Thyroid gland (tissue), 4 donors: ENCODE measurements around the gene DACH1. TPM values are rescaled to one million over a fixed set of nuclear protein-coding genes. Genes with fewer than 3 reads are reported as not detected.

Source experiments
- DNase-seq, 2 donors: peaks; one replicate each; pipeline ENCODE4 v3.0.0-alpha.2; 2019
- H3K27ac ChIP-seq, 3 donors: fragments of 200-600 bp; sonication (generic); 1 replicate in 2 of 3; 2 replicates in 1 of 3; pipeline ENCODE4 v1.5.1; 2016 to 2019; ENCODE audit warnings: mild to moderate bottlenecking in 1 of 3, moderate library complexity in 1 of 3
- H3K27me3 ChIP-seq: fragments of 200-600 bp; sonication (generic); one replicate; pipeline ENCODE4 v1.5.1; 2019
- H3K36me3 ChIP-seq, 2 donors: fragments of 200-600 bp; sonication (generic); one replicate each; pipeline ENCODE4 v1.5.1; 2016 to 2019
- H3K4me1 ChIP-seq, 2 donors: fragments of 200-600 bp; sonication (generic); one replicate each; pipeline ENCODE4 v1.5.1; 2017 to 2019
- H3K4me3 ChIP-seq, 3 donors: fragments of 200-600 bp; sonication (generic); replicated peaks in 1 of 3; 1 replicate in 2 of 3; 2 replicates in 1 of 3; pipeline ENCODE4 v1.5.1; 2016; ENCODE audit warnings: mild to moderate bottlenecking in 1 of 3
- H3K9me3 ChIP-seq: fragments of 200-600 bp; sonication (generic); one replicate; pipeline ENCODE4 v1.5.1; 2017
- POLR2A ChIP-seq, 2 donors: fragments of 450-650 bp; IDR thresholded peaks; one replicate each; pipeline ENCODE4 v1.6.1; 2017; ENCODE audit warnings: antibody characterized with exemption in 2 of 2, mild to moderate bottlenecking in 2 of 2, moderate library complexity in 1 of 2
- WGBS, 2 donors: methylation state at CpG; one replicate each; pipeline ENCODE4 v1.1.5; 2017; 5-methylcytosine and 5-hydroxymethylcytosine counted together
- intact Hi-C: fragments of 100-400 bp; cut with DNase I; formaldehyde crosslinking; loops from one replicate; pipeline ENCODE4 v1.15.1; 2023
- total RNA-seq, 4 donors: library from RNA; depleted of rRNA; stranded (reverse); fragments of >200 nt; gene quantifications; one replicate each; pipeline ENCODE4 v1.2.3, GENCODE V29; 2016
- TF ChIP-seq, protein P1 (sequence below), 6 experiments: fragments of 200-600 bp in 3 of 6; fragments of 450-650 bp in 3 of 6; sonication (generic) in 3 of 6; IDR thresholded peaks; one replicate each; pipeline ENCODE4 v1.5.1; 2016 to 2019; ENCODE audit warnings: antibody characterized with exemption in 6 of 6, mild to moderate bottlenecking in 2 of 6, inconsistent platforms in 1 of 6, moderate library complexity in 1 of 6

DACH1 gene
- total RNA-seq, 4 donors from 2014 or later = 0.33 to 0.49 (median 0.33) TPM; not detected in 1

DNA sequence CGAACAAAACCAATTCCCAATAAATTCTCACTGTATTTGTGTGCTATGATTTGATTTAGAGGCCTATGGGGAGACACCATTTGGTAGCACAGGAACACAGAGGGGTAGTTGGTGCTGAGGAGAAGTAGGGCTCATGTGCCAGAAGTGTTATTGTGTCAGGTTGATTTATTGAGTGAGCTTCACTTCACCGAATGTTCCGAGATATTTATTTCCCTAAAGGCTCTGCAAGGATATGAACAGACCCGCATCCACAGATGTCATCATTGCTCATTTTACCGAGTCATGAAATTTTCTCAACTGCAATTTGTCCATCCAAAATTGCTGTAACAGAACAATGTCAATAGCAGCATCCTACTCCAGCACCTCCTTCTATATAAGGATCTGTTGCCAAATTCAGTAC is 69.5 kb downstream of the DACH1 start:
- Histone ChIP-seq H3K4me1 (no peaks in the 10 kb centered on the region), H3K36me3 (no peaks in the 10 kb centered on the region), H3K27ac (no peak overlapping the region), H3K9me3 (no peaks in the 10 kb centered on the region), H3K27me3 (no peaks in the 10 kb centered on the region), H3K4me3 (no peak overlapping the region)
- no peak for DNase-seq
- TF ChIP-seq, protein P1, sequence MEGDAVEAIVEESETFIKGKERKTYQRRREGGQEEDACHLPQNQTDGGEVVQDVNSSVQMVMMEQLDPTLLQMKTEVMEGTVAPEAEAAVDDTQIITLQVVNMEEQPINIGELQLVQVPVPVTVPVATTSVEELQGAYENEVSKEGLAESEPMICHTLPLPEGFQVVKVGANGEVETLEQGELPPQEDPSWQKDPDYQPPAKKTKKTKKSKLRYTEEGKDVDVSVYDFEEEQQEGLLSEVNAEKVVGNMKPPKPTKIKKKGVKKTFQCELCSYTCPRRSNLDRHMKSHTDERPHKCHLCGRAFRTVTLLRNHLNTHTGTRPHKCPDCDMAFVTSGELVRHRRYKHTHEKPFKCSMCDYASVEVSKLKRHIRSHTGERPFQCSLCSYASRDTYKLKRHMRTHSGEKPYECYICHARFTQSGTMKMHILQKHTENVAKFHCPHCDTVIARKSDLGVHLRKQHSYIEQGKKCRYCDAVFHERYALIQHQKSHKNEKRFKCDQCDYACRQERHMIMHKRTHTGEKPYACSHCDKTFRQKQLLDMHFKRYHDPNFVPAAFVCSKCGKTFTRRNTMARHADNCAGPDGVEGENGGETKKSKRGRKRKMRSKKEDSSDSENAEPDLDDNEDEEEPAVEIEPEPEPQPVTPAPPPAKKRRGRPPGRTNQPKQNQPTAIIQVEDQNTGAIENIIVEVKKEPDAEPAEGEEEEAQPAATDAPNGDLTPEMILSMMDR (IDR thresholded peaks at IDR 0.05) = no peak
- no peak for TF ChIP-seq POLR2A (IDR thresholded peaks at IDR 0.05)
- 66 to 79% methylated on average over 5 of the region's 5 CpGs for WGBS, 2 donors
- intact Hi-C loops = no loop called here

- intact Hi-C loops = no loop called here
- WGBS, 2 donors = 67 to 70% methylated on average over 5 of the region's 5 CpGs
- no peak for TF ChIP-seq POLR2A (IDR thresholded peaks at IDR 0.05)
- TF ChIP-seq, protein P1 (IDR thresholded peaks at IDR 0.05) = no peak
- Histone ChIP-seq H3K4me1 (no peaks in the 10 kb centered on the region), H3K36me3 (no peaks in the 10 kb centered on the region), H3K4me3 (no peak overlapping the region), H3K9me3 (no peaks in the 10 kb centered on the region), H3K27me3 (no peaks in the 10 kb centered on the region), H3K27ac (no peak overlapping the region)
- no peak for DNase-seq
Observed at GRCh38 chr13:71789693-71790329, 77.2 kb downstream of the DACH1 start.

DNA sequence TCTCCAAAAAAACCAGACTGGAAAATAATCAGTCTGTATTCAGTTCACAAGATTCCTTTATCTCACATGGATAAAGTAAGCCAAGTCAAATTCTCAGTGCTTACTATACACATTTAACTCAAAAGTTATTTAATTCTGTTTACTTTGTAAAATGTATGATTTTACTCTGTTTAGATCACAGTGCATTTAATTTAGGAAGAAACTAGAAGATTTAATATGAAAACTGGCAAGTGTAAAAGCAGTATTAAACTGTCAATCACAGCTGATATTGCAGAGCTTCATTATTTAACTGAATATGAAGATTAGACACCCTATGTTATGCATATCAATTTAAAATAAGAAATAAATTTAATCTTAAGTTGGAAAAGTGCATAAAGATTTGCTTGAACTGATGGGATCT is 78.0 kb downstream of the DACH1 start:
- TF ChIP-seq POLR2A (IDR thresholded peaks at IDR 0.05) = no peak
- TF ChIP-seq, protein P1 (IDR thresholded peaks at IDR 0.05) = no peak
- H3K27ac ChIP-seq = no peak overlapping the region
- DNase-seq = no peak
- H3K27me3 ChIP-seq = no peaks in the 10 kb centered on the region
- H3K4me1 ChIP-seq = no peaks in the 10 kb centered on the region
- intact Hi-C loops = no loop called here
- H3K4me3 ChIP-seq = no peak overlapping the region
- H3K9me3 ChIP-seq = no peaks in the 10 kb centered on the region
- no peaks in the 10 kb centered on the region for H3K36me3 ChIP-seq

DNA sequence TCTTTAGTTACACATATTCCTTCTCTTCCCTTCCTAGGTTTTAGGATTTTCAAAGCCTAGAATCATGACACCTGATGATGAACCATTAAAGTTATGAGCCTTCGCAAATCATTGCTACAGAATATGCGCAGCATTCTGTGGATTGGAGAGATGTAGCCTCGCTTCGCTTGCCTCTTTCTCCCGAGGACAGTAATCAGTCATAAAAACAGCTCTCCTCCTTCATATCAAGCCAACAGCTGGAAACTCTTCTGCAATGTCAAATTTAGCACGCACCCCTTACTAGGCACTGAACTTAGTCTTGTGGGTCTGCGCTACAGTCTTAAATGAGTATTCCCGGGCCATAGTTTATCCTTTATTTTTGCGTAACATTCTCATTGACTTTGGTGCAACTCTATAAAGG is 79.6 kb downstream of the DACH1 start:
- Histone ChIP-seq H3K27me3 (no peaks in the 10 kb centered on the region), H3K4me3 (no peak overlapping the region), H3K27ac (no peak overlapping the region), H3K9me3 (no peaks in the 10 kb centered on the region), H3K4me1 (no peaks in the 10 kb centered on the region), H3K36me3 (no peaks in the 10 kb centered on the region)
- no peak for DNase-seq
- TF ChIP-seq POLR2A (IDR thresholded peaks at IDR 0.05) = no peak
- TF ChIP-seq, protein P1 (IDR thresholded peaks at IDR 0.05) = no peak
- intact Hi-C loops = no loop called here
- 89 to 90% methylated on average over 9 of the region's 9 CpGs for WGBS, 2 donors

DNA sequence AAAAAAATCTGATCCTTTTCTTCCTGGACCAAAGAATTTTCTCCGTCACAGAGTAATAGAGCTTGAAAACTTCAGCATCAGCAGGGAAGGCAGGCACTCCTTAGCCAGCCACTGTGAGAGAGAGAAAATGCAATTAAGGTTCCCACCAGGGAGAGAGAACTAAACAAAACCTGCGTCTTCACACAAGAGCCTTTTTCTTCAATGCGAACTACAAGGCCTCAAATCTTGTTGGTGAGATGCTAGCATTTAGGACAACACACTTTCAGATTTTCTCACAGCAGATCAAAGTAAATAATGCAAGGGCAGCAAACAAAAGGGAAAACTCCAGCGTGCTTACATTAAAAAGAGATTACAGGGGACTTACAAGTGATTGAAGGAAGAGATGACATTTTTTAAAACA is 80.1 kb downstream of the DACH1 start:
- TF ChIP-seq, protein P1 (IDR thresholded peaks at IDR 0.05) = no peak
- no peak for TF ChIP-seq POLR2A (IDR thresholded peaks at IDR 0.05)
- H3K9me3 ChIP-seq = no peaks in the 10 kb centered on the region
- no peak for DNase-seq
- H3K27me3 ChIP-seq = no peaks in the 10 kb centered on the region
- H3K36me3 ChIP-seq = no peaks in the 10 kb centered on the region
- H3K27ac ChIP-seq = no peak overlapping the region
- H3K4me3 ChIP-seq = no peak overlapping the region
- 54 to 66% methylated on average over 4 of the region's 4 CpGs for WGBS, 2 donors
- intact Hi-C loops = no loop called here
- no peaks in the 10 kb centered on the region for H3K4me1 ChIP-seq
